Activated T-helper 2 cell treated with anti-CD3 and anti-CD28 coated beads, Interferon-gamma antibody, Interleukin-2, Interleukin-4, amounts not matched to agents 10 μg/mL and 5 μg/mL and 100 μg/mL, durations not matched to agents 14 hours and 24 hours and 36 hours (primary cell): ENCODE data around the gene GANAB. TPM values are rescaled to one million over a fixed set of nuclear protein-coding genes. Genes with fewer than 3 reads are reported as not detected.
"Not testable (repeated sequence)": the region's sequence is repeated elsewhere in the genome, so short reads cannot be mapped to it uniquely, and the experiment has no call there.

Experiments used
- DNase-seq: peaks from one replicate; pipeline ENCODE4 v3.0.0; 2021; ENCODE audit warnings: low spot score
- H3K27ac Mint-ChIP-seq: one replicate; pipeline ENCODE4 v1.8.0; 2021; ENCODE audit warnings: mixed read lengths
- H3K27me3 Mint-ChIP-seq: one replicate; pipeline ENCODE4 v1.8.0; 2021; ENCODE audit warnings: low read depth, mixed read lengths
- H3K36me3 Mint-ChIP-seq: one replicate; pipeline ENCODE4 v1.8.0; 2021; ENCODE audit warnings: low read depth, mixed read lengths
- H3K4me1 Mint-ChIP-seq: one replicate; pipeline ENCODE4 v1.8.0; 2021; ENCODE audit warnings: low read depth, mixed read lengths
- H3K4me3 Mint-ChIP-seq: one replicate; pipeline ENCODE4 v1.8.0; 2021; ENCODE audit warnings: low read depth, mild to moderate bottlenecking, moderate library complexity, mixed read lengths
- H3K9me3 Mint-ChIP-seq: one replicate; pipeline ENCODE4 v1.8.0; 2021; ENCODE audit warnings: mixed read lengths
- intact Hi-C: fragments of 100-400 bp; cut with micrococcal nuclease; formaldehyde crosslinking; loops from one replicate; pipeline ENCODE4 v1.15.1; 2023
- total RNA-seq: library from RNA; stranded (reverse); gene quantifications from 2 replicates; pipeline ENCODE4 v1.2.3, GENCODE V29; 2022

Gene GANAB
- total RNA-seq, 1 donor from 2014 or later = 274 TPM

DNA sequence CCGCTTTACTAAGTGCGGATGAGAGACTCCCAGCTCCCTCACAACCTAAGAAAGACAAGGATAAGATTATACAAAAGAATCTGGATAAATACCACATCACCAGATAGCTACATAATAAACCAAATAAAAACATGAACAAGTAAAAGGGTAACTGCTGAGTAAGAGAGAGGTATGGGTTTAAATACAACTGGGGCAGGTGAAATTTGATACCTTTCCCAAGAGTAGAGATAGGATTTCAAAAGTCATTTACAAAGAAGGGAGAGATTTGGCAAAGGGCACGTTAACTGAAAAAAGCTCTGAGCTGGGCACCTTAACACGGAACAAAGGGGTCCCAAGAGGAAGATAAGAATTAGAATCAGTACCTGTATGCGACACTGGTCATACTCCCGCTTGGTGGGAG, 30.7 kb upstream of the GANAB start:
- Mint-ChIP-seq H3K36me3 (peaks cover 51% of the 10 kb centered on the region), H3K4me3 (peak overlapping the region; percentile 73), H3K4me1 (peaks cover 33% of the 10 kb centered on the region), H3K27me3 (no peaks in the 10 kb centered on the region), H3K27ac (peak overlapping the region; percentile 42), H3K9me3 (no peaks in the 10 kb centered on the region)
- DNase-seq = no peak
- intact Hi-C loops = no loop called here

DNA sequence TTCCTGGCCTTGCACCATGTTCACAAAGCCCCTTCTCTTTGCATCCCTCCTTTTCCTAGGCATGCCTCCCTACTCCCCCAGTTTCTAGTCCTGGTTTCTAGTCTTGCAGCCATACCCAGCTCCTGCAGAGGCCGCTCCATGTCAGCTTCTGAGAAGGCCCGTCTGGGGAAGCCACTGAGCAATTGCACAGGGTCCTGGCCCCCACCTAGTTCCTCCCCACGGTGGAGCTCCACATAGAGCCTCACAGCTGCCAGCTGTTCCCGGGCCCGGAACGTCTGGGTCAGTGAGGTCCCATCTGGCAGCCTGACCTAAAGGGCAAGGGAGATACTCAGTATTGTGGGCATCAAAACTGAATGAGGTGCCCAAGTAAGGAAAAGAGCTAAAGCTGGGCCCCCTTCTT, 30.3 kb upstream of the GANAB start:
- no peaks in the 10 kb centered on the region for H3K9me3 Mint-ChIP-seq
- intact Hi-C loops = no loop called here
- H3K36me3 Mint-ChIP-seq = peaks cover 54% of the 10 kb centered on the region
- H3K27ac Mint-ChIP-seq = peak overlapping the region; percentile 42
- H3K27me3 Mint-ChIP-seq = no peaks in the 10 kb centered on the region
- no peak for DNase-seq
- H3K4me3 Mint-ChIP-seq = peak overlapping the region; percentile 73
- peaks cover 34% of the 10 kb centered on the region for H3K4me1 Mint-ChIP-seq

GRCh38 chr11:62675415-62675814, 29.0 kb upstream of the GANAB start:
- H3K4me3 Mint-ChIP-seq = peak overlapping the region; percentile 13

DNA sequence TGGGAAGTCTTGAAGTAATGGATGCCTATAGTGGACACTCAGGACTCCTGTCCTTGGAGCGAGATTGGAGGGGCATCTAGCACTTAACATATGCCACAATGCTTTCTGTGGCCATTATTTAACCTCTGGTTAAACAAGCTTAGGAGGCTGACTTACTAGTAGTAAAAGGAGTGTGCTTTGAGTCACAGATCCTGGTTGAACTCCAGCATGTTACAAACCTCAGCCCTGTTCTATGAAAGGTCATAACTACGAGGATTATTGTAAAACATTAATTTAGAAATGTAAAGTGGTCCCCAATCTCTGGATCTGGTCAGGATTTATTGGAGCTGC, 26.7 kb upstream of the GANAB start:
- H3K27ac Mint-ChIP-seq = peak overlapping the region; percentile 96
- intact Hi-C loops = loop anchor here (2.0 to 5.0 kb wide), 2 partner anchors 54 to 179 kb away; partner anchors contain the start of gene HNRNPUL2
- no peaks in the 10 kb centered on the region for H3K27me3 Mint-ChIP-seq
- peaks cover 72% of the 10 kb centered on the region for H3K36me3 Mint-ChIP-seq
- DNase-seq = no peak
- H3K4me1 Mint-ChIP-seq = peaks cover 36% of the 10 kb centered on the region
- H3K9me3 Mint-ChIP-seq = no peaks in the 10 kb centered on the region
- H3K4me3 Mint-ChIP-seq = peak overlapping the region; percentile 97

More at GRCh38 chr11:62675415-62675814, 29.0 kb upstream of the GANAB start:
- H3K4me1 Mint-ChIP-seq = peaks cover 30% of the 10 kb centered on the region
- H3K27me3 Mint-ChIP-seq, H3K9me3 Mint-ChIP-seq, DNase-seq, intact Hi-C loops: not testable (repeated sequence)
- H3K27ac Mint-ChIP-seq = peak overlapping the region; percentile 33
- peaks cover 64% of the 10 kb centered on the region for H3K36me3 Mint-ChIP-seq

DNA sequence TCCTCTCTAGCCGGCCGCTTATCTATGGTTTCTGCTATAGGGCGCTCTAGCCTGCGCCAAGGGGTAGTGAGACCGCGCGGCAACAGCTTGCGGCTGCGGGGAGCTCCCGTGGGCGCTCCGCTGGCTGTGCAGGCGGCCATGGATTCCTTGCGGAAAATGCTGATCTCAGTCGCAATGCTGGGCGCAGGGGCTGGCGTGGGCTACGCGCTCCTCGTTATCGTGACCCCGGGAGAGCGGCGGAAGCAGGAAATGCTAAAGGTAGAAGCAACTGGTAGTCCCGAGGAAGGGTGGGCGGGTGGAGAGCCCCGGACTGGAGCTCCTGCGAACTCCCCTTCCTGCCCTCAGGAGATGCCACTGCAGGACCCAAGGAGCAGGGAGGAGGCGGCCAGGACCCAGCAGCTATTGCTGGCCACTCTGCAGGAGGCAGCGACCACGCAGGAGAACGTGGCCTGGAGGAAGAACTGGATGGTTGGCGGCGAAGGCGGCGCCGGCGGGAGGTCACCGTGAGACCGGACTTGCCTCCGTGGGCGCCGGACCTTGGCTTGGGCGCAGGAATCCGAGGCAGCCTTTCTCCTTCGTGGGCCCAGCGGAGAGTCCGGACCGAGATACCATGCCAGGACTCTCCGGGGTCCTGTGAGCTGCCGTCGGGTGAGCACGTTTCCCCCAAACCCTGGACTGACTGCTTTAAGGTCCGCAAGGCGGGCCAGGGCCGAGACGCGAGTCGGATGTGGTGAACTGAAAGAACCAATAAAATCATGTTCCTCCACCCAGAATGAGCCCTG, 25.4 kb upstream of the GANAB start, which contains the start of the genes LBHD1 and UQCC3:
TSS of gene LBHD1 (minus strand) at position 660 of the 782 bp plus-strand sequence. CDS start 2,236 bp downstream, outside the sequence.
TSS of gene UQCC3 (plus strand) at position 66 of the 782 bp plus-strand sequence. CDS start at position 139, 73 bp downstream.
- intact Hi-C loops = loop anchor here (1.0 to 5.0 kb wide), 7 partner anchors 7 to 181 kb away; partner anchors contain the start of genes GANAB, HNRNPUL2, INTS5 and MTA2
- peaks cover 31% of the 10 kb centered on the region for H3K4me1 Mint-ChIP-seq
- H3K27me3 Mint-ChIP-seq = no peaks in the 10 kb centered on the region
- no peaks in the 10 kb centered on the region for H3K9me3 Mint-ChIP-seq
- peak; percentile 67 for DNase-seq
- H3K27ac Mint-ChIP-seq = peak within 1 kb of the TSS; percentile 96
- peaks cover 68% of the 10 kb centered on the region for H3K36me3 Mint-ChIP-seq
- peak within 1 kb of the TSS; percentile 97 for H3K4me3 Mint-ChIP-seq

DNA sequence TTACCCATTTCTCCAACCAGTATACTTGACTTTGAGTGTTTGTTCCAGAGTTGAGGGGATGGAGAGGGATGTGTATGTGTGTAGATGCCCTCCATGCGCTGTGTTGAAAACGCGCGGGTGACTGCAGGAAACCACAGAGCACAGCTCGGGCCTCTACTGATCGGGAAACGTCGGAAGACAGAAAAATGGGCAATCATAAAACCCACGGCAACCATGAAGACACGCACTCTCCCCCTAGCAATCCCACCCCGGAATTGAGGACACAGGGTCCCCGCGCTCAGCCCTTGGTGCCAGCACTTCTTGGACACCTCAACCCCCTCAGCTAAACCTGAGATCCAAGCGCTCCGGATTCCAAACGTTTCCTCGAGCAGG, 24.8 kb upstream of the GANAB start:
- intact Hi-C loops = loop anchor here (1.0 to 5.0 kb wide), 5 partner anchors 18 to 181 kb away; partner anchors contain the start of genes GANAB, INTS5 and MTA2
- Mint-ChIP-seq H3K27me3 (no peaks in the 10 kb centered on the region), H3K4me1 (peaks cover 37% of the 10 kb centered on the region), H3K36me3 (peaks cover 68% of the 10 kb centered on the region), H3K9me3 (no peaks in the 10 kb centered on the region), H3K4me3 (peak overlapping the region; percentile 97), H3K27ac (peak overlapping the region; percentile 96)
- DNase-seq = no peak

GRCh38 chr11:62669420-62670161, 23.2 kb upstream of the GANAB start:
- Mint-ChIP-seq H3K4me1 (peaks cover 35% of the 10 kb centered on the region), H3K27me3 (no peaks in the 10 kb centered on the region), H3K4me3 (peak overlapping the region; percentile 97), H3K9me3 (no peaks in the 10 kb centered on the region), H3K27ac (peak overlapping the region; percentile 96), H3K36me3 (peaks cover 72% of the 10 kb centered on the region)
- intact Hi-C loops = loop anchor here (2.0 to 5.0 kb wide), 2 partner anchors 43 to 183 kb away; no protein-coding TSS in a partner anchor
- DNase-seq = no peak

DNA sequence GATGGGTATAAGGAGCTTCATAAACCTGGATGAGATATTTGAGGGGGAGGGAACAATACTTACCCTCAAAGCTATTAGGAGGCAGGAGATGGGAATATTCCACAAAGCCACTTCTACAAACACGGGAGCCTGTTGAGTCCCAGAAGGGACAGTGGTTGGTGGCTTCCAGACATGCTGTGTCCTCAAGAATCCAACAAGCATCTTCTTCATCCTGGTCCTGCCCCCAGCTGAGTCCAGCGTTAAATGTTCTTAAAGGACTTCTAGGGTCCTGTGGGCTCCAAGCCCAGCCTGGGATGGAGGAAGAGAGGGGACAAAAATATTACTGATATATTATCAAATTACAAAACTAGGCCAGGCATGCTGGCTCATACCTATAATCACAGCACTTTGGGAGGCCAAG, 21.0 kb upstream of the GANAB start:
- Mint-ChIP-seq H3K4me3 (peak overlapping the region; percentile 97), H3K4me1 (peaks cover 37% of the 10 kb centered on the region), H3K27me3 (no peaks in the 10 kb centered on the region), H3K27ac (peak overlapping the region; percentile 9), H3K9me3 (no peaks in the 10 kb centered on the region), H3K36me3 (peaks cover 66% of the 10 kb centered on the region)
- DNase-seq = no peak
- intact Hi-C loops = no loop called here

DNA sequence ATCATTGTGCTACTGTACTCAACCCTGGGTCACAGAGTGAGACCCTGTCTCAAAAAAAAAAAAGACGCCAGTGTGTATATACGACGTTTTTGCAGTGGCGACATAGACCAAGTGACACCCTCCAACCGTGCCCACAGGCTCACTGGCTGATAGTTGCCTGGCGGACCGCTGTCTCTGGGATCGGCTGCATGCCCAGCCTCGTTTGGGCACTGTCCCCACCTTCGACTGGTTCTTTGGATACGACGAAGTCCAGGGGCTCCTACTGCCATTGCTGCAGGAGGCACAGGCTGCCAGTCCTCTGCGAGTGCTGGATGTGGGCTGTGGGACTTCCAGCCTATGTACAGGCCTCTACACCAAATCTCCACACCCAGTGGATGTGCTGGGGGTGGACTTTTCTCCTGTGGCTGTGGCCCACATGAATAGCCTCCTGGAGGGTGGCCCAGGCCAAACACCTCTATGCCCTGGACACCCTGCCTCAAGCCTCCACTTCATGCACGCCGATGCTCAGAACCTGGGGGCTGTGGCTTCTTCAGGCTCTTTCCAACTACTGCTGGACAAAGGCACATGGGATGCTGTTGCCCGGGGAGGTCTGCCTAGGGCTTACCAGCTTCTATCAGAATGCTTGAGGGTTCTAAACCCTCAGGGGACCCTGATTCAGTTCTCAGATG, 20.0 kb upstream of the GANAB start:
- Mint-ChIP-seq H3K9me3 (no peaks in the 10 kb centered on the region), H3K27me3 (no peaks in the 10 kb centered on the region), H3K36me3 (peaks cover 65% of the 10 kb centered on the region), H3K27ac (peak overlapping the region; percentile 78), H3K4me1 (peaks cover 34% of the 10 kb centered on the region), H3K4me3 (peak overlapping the region; percentile 97)
- DNase-seq = no peak
- intact Hi-C loops = no loop called here

DNA sequence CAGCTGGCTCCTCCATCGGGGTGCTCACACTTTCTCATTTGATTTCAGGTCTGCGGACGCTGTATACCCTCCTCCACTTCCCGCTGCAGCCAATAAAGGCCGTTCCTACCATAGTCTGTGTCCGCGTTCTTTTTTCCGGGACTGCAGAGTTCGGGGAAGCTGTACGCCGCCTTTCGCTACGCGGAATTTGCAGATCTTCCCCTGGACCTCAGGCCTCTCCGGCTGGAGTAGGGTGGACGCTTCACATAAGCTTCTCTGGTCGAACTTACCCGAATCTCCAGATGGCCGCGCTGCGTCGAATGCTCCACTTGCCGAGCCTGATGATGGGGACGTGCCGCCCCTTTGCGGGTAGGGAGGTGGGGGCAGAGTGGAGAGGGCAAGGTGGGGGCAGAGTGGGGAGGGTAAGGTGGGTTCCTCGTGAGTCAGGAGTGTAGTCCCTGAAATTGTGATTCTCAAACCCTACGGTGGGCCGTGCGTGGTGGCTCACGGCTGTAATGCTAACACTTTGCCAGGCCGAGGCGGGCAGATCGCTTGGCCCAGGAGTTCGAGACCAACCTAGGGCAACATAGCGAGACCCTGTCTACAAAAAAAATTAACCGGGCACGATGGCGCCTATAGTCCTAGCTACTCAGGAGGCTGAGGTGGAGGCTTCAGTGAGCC, 19.3 kb upstream of the GANAB start:
- H3K4me3 Mint-ChIP-seq = peak overlapping the region; percentile 97
- peak; percentile 36 for DNase-seq
- H3K4me1 Mint-ChIP-seq = peaks cover 33% of the 10 kb centered on the region
- peak overlapping the region; percentile 78 for H3K27ac Mint-ChIP-seq
- H3K27me3 Mint-ChIP-seq = no peaks in the 10 kb centered on the region
- peaks cover 60% of the 10 kb centered on the region for H3K36me3 Mint-ChIP-seq
- intact Hi-C loops = loop anchor here (2.0 kb wide), 3 partner anchors 19 to 75 kb away; partner anchors contain the start of genes EML3, GANAB, ROM1 and TUT1
- no peaks in the 10 kb centered on the region for H3K9me3 Mint-ChIP-seq

DNA sequence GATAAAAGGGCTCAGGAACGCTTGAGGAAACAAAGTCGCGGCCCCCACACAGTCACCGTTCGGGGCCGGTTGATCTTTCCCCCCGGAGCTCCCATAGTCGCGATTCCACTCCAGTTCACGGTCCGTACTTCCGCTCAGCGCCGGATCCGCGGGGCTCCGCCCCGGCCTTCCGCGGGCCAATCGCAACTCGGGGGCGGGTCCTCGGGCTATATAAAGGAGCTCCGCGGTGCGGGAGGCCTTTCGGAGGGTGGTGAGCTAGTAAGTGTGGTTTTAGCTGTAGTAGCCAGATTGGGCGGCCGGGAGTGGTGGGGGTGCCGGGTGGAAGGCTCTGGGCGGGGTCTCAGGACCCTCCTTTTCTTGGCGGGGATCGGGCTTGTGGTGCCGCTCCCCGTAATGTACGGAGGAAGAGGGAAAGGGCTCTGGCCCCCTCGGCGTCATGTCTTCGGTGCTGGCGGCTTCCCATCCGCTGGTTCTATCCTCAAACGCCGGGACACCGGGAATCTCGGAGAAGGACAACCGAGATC, 18.7 kb upstream of the GANAB start, which contains the start of the genes C11orf98 and CSKMT:
TSS of gene C11orf98 (minus strand) at position 136 of the 524 bp plus-strand sequence. CDS start at position 95, 41 bp downstream.
TSS of gene CSKMT (plus strand) at position 238 of the 524 bp plus-strand sequence. CDS start 568 bp downstream, outside the sequence.
- Mint-ChIP-seq H3K9me3 (no peaks in the 10 kb centered on the region), H3K27me3 (no peaks in the 10 kb centered on the region), H3K36me3 (peaks cover 60% of the 10 kb centered on the region), H3K4me3 (peak within 1 kb of the TSS; percentile 97), H3K4me1 (peaks cover 29% of the 10 kb centered on the region), H3K27ac (peak within 1 kb of the TSS; percentile 78)
- intact Hi-C loops = loop anchor here (2.0 kb wide), 3 partner anchors 18 to 74 kb away; partner anchors contain the start of genes EML3, GANAB, ROM1 and TUT1
- peak; percentile 95 for DNase-seq
